Measurements from ENCODE around the gene TFPI.

GRCh38 chr2:187459256-187459655 is 95.0 kb downstream of the TFPI start:
- TF ChIP-seq POLR2A (IDR thresholded peaks at IDR 0.05; ENCODE audit: control extremely low read depth in 1 of 2, low read depth in 2 of 2, low read length in 2 of 2) (no peak), EZH2 (IDR thresholded peaks at IDR 0.05; ENCODE audit: low read depth, low read length, severe bottlenecking) (no peak), CTCF (IDR thresholded peaks at IDR 0.05; ENCODE audit: control extremely low read depth in 1 of 3, insufficient read depth in 1 of 3, low read depth in 1 of 3, low read length in 3 of 3) (no peak), NRF1 (IDR thresholded peaks at IDR 0.05; ENCODE audit: low read depth, low read length) (no peak), SAP30 (IDR thresholded peaks at IDR 0.05; ENCODE audit: insufficient read depth, insufficient replicate concordance, low read length) (no peak), JUN (IDR thresholded peaks at IDR 0.05; ENCODE audit: low read depth, low read length) (no peak), RNF2 (IDR thresholded peaks at IDR 0.05; ENCODE audit: borderline replicate concordance, low read depth, low read length, missing control alignments, poor library complexity, severe bottlenecking) (no peak), HDAC6 (IDR thresholded peaks at IDR 0.05; ENCODE audit: low read depth, low read length) (no peak)
